Colon (tissue), 2 donors: ENCODE results near the gene SRP14.
"Not testable (repeated sequence)": the region's sequence is repeated elsewhere in the genome, so short reads cannot be mapped to it uniquely, and the experiment has no call there.

Experiments used
- FAIRE-seq: peaks from 2 replicates; lab custom pipeline; 2012; peaks lifted over from hg19 to GRCh38; lab: Jason Lieb, UNC
- donor health status: control.
- donor health status: control.

The SRP14 gene

DNA sequence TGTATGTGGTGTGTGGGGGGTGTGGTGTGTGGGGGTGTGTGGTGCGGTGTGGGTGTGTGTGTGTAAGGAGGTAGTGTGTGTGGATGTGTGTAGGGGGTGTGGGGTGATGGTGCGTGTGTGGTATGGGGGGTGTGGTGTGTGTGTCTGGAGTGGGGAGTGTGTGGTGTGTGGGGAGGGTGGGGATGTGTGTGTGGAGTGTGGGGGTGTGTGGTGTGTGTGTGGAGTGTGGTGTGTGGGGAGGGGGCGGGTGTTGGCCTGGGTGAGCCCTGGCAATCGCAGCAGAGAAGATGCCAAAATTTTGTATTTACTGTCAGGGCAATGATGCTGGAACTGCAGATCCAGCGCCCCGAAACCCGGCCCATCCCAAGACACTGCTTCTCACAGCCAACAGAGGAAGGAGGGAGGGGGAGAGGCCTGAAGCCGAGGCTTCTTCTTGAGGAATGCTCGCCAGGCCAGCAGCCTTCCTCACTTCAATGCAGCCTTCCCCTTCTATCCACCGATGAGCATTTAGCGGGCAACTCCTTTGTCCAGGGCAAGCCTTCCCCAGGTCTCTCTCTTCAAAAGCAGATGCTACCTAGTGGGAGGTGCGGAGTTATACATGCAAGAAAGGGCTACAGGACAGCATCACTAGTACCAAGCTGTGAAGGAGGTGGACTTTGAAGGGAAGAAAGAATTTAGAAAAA is 11.9 kb upstream of the SRP14 start:
- FAIRE-seq, result no peak

GRCh38 chr15:40048926-40049475 is 10.0 kb upstream of the SRP14 start:
- FAIRE-seq, result no peak

GRCh38 chr15:40048211-40048792 is 9.3 kb upstream of the SRP14 start:
- FAIRE-seq, result no peak

DNA sequence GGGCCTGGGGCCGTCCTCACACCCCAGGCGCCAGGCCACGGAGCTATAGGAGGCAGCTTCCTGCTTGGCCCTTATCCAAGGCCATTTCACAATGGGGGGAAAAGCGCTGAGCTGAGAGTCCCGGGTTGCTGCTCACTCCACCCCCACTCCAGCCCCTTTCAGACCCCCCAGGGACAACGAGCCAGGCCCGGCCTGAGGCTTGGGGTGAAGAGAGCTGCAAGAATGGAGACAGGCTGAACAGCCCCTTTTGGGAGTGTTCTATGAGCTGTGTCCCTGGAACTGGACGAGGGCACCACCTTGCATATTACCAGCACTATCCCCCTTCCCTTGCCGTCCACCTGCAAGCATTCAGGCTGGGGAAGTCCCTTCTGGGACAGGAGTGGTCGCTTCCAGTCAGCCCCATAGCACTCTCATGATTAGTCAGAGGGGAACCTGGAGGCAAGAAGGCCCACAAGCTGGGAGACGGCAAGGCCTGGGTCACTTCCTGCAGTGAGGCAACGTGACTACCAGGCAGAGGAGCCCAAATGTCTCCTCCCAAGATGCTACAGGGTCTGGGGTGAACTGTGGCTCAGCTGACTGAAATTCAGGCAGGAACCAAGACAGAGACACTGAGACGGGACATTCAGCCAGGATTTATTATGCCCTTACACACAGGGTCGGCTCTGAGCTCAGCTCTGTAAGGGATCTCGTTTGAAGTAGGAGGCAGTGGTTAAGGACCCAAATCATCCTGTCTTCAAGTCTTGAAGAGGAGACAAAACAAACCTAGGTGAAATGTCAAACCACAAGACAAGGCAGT is 8.6 kb upstream of the SRP14 start:
- no peak for FAIRE-seq

DNA sequence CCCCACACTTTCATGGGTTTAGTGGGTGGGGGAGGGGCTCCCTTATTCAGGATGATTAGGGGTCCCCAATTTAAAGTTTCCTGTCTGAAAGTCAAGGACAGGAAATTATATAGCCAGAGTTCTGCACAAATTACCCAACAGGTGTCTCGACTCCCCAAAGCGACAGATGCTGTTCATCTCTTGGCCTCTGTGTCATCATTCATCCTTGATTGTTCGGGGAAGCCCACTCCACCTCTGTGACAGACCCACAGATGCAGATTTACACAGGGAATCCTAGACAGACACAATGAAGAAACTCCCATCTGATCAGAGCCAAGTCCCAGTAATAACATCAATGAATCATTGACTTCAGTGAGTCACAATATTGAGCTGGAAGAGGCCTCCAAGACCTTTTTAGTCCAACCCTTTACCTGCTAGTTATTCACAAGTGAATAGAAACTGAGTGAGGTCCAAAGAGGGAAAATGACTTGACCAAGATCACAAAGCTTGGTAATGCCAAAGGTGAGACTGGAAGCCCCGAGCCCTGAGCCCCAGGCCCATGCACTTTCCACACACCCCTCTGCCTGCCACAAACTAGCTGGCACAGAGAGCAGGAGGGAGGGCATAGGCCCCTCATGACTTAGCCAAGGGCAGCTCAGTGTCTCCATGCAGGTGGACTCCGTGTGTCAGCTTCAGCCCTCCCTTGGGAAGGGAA is 7.9 kb upstream of the SRP14 start:
- no peak for FAIRE-seq

DNA sequence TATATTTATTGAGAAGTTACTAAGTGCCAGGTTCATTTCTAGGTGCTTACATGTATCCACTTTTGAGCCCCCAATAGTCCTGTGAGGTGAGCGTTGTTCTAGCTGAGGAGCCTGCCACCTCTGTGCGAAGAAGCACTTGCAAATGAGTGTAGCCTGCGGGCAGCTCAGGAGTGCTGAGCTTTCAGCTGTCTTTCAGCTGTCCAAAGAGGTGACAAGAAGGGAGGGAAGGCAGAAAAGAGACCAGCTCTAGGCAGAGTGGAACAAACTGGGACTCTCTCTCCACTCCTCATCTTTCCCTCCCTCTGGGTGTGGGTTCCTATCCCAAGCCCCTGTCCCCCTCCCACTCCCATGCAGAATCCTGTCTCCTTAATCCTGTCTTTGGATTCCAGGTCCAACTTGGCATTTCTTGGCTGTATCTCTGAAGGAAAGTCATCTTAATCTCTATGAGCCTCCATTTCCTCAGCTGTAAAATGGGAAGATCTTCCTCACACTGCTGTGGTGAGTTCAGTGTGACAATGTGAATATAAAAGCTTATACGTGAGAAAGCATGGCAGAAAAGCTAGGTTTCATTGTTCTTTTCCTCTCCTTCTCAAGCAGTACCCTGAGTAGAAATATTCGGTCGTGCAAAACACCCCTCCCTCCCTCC is 6.7 kb upstream of the SRP14 start:
- no peak for FAIRE-seq

DNA sequence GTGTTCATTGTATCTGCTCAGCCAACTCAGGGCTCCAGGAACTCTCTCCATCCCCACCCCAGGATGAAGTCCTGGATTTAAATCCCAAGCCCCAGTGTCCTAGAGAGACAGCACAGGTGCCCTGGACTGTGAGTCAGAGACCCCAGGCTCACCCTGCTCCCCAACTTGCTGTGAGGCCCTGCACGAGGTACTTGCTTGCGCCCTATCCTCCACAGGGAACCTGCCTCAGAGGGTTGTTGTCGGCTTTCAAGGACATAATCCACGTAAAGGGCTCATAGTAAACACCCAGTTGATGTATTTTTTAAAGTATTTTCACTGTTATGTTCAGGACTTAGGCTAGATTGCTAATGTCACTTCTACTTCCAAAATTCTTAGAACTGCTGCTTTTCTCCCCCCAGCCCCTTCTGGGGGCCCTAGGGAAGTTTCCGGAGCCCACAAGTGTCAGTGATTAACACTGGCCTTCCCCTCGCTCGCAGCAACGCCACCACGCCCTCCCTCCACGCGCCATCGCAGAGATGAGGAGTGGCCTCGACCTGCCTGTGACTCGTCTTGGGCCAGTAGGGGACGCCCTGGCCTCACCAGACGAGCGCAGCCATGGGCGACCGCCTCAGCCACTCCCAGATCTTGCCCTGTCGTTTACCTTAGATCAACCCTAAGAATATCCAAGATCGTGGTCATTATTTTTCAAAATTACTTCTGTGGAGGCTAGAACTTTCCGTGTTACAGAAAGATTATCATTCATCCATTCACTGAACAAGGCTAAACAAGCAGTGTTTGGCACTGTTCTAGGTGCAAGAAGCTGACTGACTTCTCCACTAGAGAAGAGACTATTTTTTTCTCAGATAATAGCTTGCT is 6.0 kb upstream of the SRP14 start:
- FAIRE-seq, result no peak

- FAIRE-seq, result no peak
These were observed 5.1 kb upstream of the SRP14 start for GRCh38 chr15:40043927-40044716.

GRCh38 chr15:40042791-40043320 is 3.9 kb upstream of the SRP14 start:
- FAIRE-seq, result no peak

- FAIRE-seq, result no peak
These were observed 1.8 kb upstream of the SRP14 start for GRCh38 chr15:40040770-40041169.

DNA sequence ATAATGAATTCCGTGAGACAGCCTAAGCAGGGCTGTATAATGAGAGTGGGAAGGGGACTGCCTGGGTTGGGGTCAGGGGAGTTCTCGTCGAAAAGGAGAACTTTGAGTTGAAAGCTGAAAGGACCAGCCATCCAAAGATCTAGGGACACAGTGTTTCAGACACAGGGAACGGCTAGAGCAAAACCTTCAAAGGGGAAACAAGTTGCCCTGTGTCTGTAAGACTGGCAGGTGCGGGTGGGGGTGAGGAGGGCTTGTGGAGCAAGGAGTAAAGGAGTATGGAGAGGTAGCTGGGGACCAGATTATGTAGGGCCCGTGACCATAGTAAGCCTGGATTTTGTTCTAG is 1.3 kb upstream of the SRP14 start:
- FAIRE-seq, result no peak

GRCh38 chr15:40038275-40038637 is 725 bp downstream of the SRP14 start:
- no peak for FAIRE-seq

DNA sequence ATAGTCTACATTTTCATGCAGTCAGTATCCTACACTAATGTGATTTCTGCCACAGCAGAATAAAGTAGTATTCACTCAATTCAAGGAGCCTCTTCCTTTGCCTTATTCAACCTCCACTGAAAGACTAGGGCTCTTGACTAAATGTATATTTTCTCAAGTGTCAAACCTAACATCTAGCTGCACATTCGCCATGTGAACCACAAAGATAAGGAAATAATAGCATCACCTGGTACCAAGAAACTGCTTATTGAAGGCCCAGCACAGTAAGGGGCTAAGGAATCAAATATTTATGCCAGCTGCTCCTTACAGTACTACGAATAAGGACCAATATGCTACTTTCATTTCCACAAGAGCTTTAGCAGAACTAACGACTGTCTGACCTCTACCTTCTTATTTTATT is 1.3 kb downstream of the SRP14 start:
- FAIRE-seq, result no peak

DNA sequence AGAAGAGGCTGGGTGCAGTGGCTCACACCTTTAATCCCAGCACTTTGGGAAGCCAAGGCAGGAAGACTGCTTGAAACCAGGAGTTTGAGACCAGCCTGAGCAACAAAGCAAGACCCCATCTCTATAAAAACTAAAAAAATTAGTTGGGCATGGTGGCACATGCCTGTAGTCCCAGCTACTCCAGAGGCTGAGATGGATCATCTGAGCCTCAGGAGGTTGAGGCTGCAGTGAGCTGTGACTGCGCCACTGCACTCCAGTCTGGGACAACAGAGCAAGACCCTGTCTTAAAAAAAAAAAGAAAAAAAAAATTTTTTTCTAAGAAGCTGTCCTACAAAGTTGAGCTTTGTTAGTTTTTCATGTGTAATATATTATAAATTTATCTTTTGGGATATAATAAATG is 3.8 kb downstream of the SRP14 start:
- FAIRE-seq, result not testable (repeated sequence)

- FAIRE-seq, result no peak
These were observed 4.6 kb downstream of the SRP14 start for GRCh38 chr15:40034186-40034946.

- FAIRE-seq, result no peak
These were observed 6.7 kb downstream of the SRP14 start for GRCh38 chr15:40032125-40032839.

DNA sequence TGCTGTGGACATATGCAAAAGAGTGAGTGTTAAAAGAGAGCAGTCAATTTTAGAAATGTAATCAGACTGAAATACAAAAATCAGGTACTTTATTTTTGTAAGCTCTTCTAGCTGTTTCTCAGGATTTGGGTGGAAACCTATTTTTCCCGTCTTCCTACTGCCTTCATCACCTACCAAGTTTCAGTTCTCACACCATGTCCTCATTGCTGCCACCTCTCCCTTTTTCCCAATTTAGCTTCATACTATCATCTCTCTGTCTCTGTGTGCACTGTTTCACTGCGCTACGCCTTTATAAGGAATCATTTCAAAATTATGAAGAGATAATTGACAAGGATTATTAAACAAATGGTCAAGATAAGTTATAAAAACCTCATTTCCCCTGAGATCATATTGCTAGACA is 7.7 kb downstream of the SRP14 start:
- no peak for FAIRE-seq

DNA sequence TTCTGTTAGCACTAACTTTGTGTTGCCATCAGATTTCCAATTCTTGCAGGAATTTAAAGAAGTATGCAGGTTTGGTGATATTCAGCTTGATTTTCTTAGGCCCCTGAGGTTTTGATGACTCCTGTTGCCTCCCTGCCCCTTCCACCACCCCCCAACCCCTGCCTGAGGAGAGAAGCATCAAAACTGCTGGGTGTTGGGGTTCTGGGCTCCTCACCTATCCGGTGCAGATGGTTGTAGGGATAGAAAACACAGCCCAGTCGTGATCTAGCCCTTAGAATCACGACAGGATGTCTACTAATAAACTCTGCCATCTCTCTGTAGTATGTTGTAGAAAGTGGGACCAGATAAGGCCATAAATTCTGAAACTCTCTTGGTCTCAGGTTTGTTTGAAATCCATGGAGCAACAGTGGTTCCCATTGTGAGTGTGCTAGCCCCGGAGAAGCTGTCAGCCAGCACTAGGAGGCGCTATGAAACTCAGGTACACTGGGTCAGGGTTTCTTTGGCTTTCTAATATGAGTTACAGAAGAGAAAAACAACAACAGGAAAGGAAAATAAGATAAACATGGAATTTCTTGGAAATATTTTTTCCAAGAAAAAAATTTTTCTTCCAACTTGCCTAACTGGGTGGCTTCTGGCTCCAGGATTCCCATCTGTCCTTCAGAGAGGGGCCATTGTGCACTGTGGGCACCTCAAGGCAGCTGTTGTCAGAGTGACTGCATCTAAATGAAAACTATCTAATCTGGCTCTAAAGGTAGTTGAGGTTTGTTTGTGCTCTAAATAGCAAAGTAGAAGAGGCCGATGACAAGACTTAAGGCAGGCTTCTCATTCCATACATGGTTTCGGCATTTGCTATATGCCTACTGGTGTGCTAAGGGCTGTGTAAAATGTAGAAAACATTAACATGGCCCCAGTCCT is 8.7 kb downstream of the SRP14 start:
- no peak for FAIRE-seq
